CD4-positive, alpha-beta T cell (primary cell): ENCODE data around the gene SMAP2. TPM values are rescaled to one million over a fixed set of nuclear protein-coding genes. Genes with fewer than 3 reads are reported as not detected.
A peak's percentile ranks its signal among the peaks of the same experiment; 100 is the strongest.

Experiments
- ATAC-seq: fragments of 200-7000 bp; cut with Tn5 transposase; one replicate; pipeline ENCODE4 v1.10.0; 2022; ENCODE audit warnings: mild to moderate bottlenecking; ENCODE audit not compliant: poor library complexity
- CTCF ChIA-PET: fragments of 350-600 bp; sonication (Branson Sonifier 250); formaldehyde crosslinking; loops from one replicate; lab custom pipeline; 2021; ENCODE audit warnings: antibody characterized with exemption, inconsistent platforms; lab: Charles Lee
- POLR2A ChIA-PET: fragments of 350-600 bp; sonication (Branson Sonifier 250); formaldehyde crosslinking; loops from one replicate; lab custom pipeline; 2021; ENCODE audit warnings: antibody characterized with exemption, inconsistent platforms; lab: Charles Lee
- DNase-seq, 14 experiments: peaks; one replicate each; pipeline ENCODE4 v3.0.0-alpha.2; 2013 to 2020; ENCODE audit warnings: mixed read lengths in 2 of 14
- H3K27ac ChIP-seq, 2 donors: one replicate each; pipeline versions ENCODE4 v1.5.1 to v1.7.0; 2013; ENCODE audit warnings: low read length in 2 of 2, low read depth in 1 of 2, mild to moderate bottlenecking in 1 of 2
- H3K27me3 ChIP-seq, 2 experiments: 1 replicate in 1 of 2; 2 replicates in 1 of 2; pipeline versions ENCODE4 v1.6.1 to v1.7.0; 2013; ENCODE audit warnings: low read length in 2 of 2, control low read depth in 1 of 2, mild to moderate bottlenecking in 1 of 2, moderate library complexity in 1 of 2; ENCODE audit not compliant: insufficient read depth in 2 of 2, control insufficient read depth in 1 of 2
- H3K36me3 ChIP-seq: one replicate; pipeline ENCODE4 v1.6.1; 2013; ENCODE audit warnings: low read length, control low read depth; ENCODE audit not compliant: insufficient read depth
- H3K4me1 ChIP-seq: one replicate; pipeline ENCODE4 v1.6.1; 2013; ENCODE audit warnings: low read length, control low read depth; ENCODE audit not compliant: insufficient read depth
- H3K4me3 ChIP-seq: one replicate; pipeline ENCODE4 v1.5.1; 2013; ENCODE audit warnings: mild to moderate bottlenecking, low read length, moderate library complexity
- H3K9me3 ChIP-seq, 2 experiments: 1 replicate in 1 of 2; 2 replicates in 1 of 2; pipeline versions ENCODE4 v1.6.1 to v1.7.0; 2013; ENCODE audit warnings: low read length in 2 of 2, mild to moderate bottlenecking in 2 of 2, control low read depth in 1 of 2, moderate library complexity in 1 of 2; ENCODE audit not compliant: control insufficient read depth in 1 of 2, insufficient read depth in 1 of 2
- H3K27ac Mint-ChIP-seq: one replicate; pipeline ENCODE4 v1.8.0; 2020; ENCODE audit warnings: mixed read lengths
- H3K27me3 Mint-ChIP-seq: one replicate; pipeline ENCODE4 v1.8.0; 2021; ENCODE audit warnings: mixed read lengths
- H3K36me3 Mint-ChIP-seq: one replicate; pipeline ENCODE4 v1.8.0; 2021; ENCODE audit warnings: low read depth, mixed read lengths
- H3K4me1 Mint-ChIP-seq: one replicate; pipeline ENCODE4 v1.8.0; 2021; ENCODE audit warnings: low read depth, mixed read lengths
- H3K4me3 Mint-ChIP-seq: one replicate; pipeline ENCODE4 v1.8.0; 2020; ENCODE audit warnings: mild to moderate bottlenecking, mixed read lengths
- H3K9me3 Mint-ChIP-seq: one replicate; pipeline ENCODE4 v1.8.0; 2020; ENCODE audit warnings: mixed read lengths
- intact Hi-C, 2 experiments: fragments of 100-400 bp; cut with DNase I in 1 of 2; cut with micrococcal nuclease in 1 of 2; formaldehyde crosslinking; loops; one replicate each; pipeline versions ENCODE4 v1.15.1 to v1.9.0; 2023 to 2025; cut with DNase I, micrococcal nuclease
- total RNA-seq, 174 experiments: library from RNA in 2 of 174; stranded (reverse) in 2 of 174; gene quantifications; one replicate each; pipeline ENCODE4 v1.2.3 and lab custom pipeline; 2021 to 2026
- TF ChIP-seq, protein P1 (sequence below): fragments of 200-600 bp; IDR thresholded peaks from one replicate; pipeline ENCODE4 v1.8.0; 2022; ENCODE audit warnings: antibody characterized with exemption, mild to moderate bottlenecking

SMAP2 gene
- total RNA-seq, 2 experiments from 2014 or later, result 214 to 216 TPM

DNA sequence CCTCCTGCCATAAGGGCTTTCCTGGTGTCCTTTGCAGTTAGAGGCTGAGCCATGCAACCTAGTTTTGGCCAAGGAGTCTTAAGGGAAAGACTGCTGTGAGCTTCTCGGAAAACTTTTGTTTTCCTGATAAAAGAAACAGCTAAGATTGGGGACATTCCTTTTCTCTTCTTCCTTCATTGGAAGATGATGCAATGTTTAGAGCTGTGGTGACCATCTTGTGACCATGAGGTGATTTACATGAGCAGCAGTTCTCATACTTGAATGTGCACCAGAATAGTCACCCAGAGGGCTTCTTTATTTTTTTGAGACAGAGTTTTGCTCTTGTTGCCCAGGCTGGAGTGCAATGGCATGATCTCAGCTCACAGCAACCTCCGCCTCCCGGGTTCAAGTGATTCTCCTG lies 20.4 kb upstream of the SMAP2 start:
- Mint-ChIP-seq H3K4me1 (no peaks in the 10 kb centered on the region), H3K9me3 (no peaks in the 10 kb centered on the region), H3K36me3 (no peaks in the 10 kb centered on the region), H3K27ac (no peak overlapping the region), H3K4me3 (no peak overlapping the region), H3K27me3 (no peaks in the 10 kb centered on the region)
- intact Hi-C loops, result no loop called here
- Histone ChIP-seq H3K36me3 (no peaks in the 10 kb centered on the region), H3K27ac (no peak overlapping the region), H3K4me3 (no peak overlapping the region), H3K9me3 (peaks cover 0 to 4% of the 10 kb centered on the region in 2 experiments), H3K27me3 (no peaks in the 10 kb centered on the region), H3K4me1 (peaks cover 3% of the 10 kb centered on the region)
- POLR2A ChIA-PET, result interaction anchor here (0.7 kb wide), 1 partner anchor 10 kb away, joined by 3 read pairs; no protein-coding TSS in a partner anchor
- TF ChIP-seq, protein P1, sequence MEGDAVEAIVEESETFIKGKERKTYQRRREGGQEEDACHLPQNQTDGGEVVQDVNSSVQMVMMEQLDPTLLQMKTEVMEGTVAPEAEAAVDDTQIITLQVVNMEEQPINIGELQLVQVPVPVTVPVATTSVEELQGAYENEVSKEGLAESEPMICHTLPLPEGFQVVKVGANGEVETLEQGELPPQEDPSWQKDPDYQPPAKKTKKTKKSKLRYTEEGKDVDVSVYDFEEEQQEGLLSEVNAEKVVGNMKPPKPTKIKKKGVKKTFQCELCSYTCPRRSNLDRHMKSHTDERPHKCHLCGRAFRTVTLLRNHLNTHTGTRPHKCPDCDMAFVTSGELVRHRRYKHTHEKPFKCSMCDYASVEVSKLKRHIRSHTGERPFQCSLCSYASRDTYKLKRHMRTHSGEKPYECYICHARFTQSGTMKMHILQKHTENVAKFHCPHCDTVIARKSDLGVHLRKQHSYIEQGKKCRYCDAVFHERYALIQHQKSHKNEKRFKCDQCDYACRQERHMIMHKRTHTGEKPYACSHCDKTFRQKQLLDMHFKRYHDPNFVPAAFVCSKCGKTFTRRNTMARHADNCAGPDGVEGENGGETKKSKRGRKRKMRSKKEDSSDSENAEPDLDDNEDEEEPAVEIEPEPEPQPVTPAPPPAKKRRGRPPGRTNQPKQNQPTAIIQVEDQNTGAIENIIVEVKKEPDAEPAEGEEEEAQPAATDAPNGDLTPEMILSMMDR, result no peak
- CTCF ChIA-PET, result no interaction called here
- DNase-seq (peak in 1 of 14 experiments; percentile 30), ATAC-seq (no peak)

DNA sequence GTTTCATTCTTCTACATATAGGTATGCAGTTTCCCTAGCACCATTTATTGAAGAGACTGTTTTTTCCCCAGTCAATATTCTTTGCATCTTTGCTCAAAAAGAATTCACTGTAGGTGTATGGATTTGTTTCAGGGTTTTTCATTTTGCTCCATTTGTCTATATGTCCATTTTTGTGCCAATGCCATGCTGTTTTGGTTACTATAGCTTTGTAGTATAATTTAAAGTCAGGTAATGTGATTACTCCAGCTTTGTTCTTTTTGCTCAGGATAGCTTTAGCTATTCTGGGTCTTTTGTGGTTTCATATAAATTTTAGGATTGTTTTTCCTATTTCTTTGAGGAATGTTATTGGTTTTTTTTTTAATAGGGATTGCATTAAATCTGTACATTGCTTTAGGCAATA lies 15.9 kb upstream of the SMAP2 start:
- CTCF ChIA-PET, result interaction anchor here (1.3 to 2.0 kb wide), 3 partner anchors 19 to 41 kb away, joined by 3 to 7 read pairs (median 5); no protein-coding TSS in a partner anchor
- POLR2A ChIA-PET, result no interaction called here
- no peaks in the 10 kb centered on the region for H3K27me3 Mint-ChIP-seq
- intact Hi-C loops, result no loop called here
- no peak overlapping the region for H3K4me3 Mint-ChIP-seq
- no peaks in the 10 kb centered on the region for H3K36me3 Mint-ChIP-seq
- H3K27ac ChIP-seq, result no peak overlapping the region
- DNase-seq, result no peak
- H3K9me3 ChIP-seq, result peaks cover 4% of the 10 kb centered on the region in 2 experiments
- no peaks in the 10 kb centered on the region for H3K27me3 ChIP-seq
- no peaks in the 10 kb centered on the region for H3K4me1 Mint-ChIP-seq
- TF ChIP-seq, protein P1, result no peak
- ATAC-seq, result no peak
- peaks cover 3% of the 10 kb centered on the region for H3K4me1 ChIP-seq
- no peak overlapping the region for H3K4me3 ChIP-seq
- no peaks in the 10 kb centered on the region for H3K9me3 Mint-ChIP-seq
- no peaks in the 10 kb centered on the region for H3K36me3 ChIP-seq
- H3K27ac Mint-ChIP-seq, result no peak overlapping the region

DNA sequence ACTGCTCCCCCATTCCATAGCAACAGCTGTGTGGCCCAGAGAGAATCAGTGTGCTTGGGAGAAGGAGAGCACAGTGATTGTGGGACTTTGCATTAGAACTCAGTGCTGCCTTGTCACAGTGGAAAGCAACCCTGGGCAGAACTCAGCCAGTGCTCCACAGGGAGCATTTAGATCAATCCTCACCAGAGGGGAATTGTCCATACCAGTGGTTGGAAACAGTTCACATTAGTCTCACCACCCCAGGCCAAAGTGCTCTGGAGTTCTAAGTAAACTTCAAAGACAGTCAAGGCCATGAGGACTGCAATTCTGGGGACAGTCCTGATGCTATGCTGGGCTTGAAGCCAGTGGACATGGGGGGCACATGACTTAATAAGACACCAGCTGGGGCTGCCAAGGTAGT lies 12.9 kb upstream of the SMAP2 start:
- Histone ChIP-seq H3K9me3 (peaks cover 4% of the 10 kb centered on the region in 2 experiments), H3K27ac (no peak overlapping the region), H3K4me3 (no peak overlapping the region), H3K4me1 (peaks cover 3% of the 10 kb centered on the region), H3K36me3 (no peaks in the 10 kb centered on the region), H3K27me3 (no peaks in the 10 kb centered on the region)
- Mint-ChIP-seq H3K9me3 (no peaks in the 10 kb centered on the region), H3K27ac (no peak overlapping the region), H3K27me3 (no peaks in the 10 kb centered on the region), H3K36me3 (no peaks in the 10 kb centered on the region), H3K4me3 (no peak overlapping the region), H3K4me1 (no peaks in the 10 kb centered on the region)
- ChIA-PET CTCF (no interaction called here), POLR2A (interaction anchor here (1.0 kb wide), 1 partner anchor 26 kb away, joined by 3 read pairs; no protein-coding TSS in a partner anchor)
- TF ChIP-seq, protein P1, result no peak
- ATAC-seq (no peak), DNase-seq (no peak)
- intact Hi-C loops, result no loop called here
